H1 (cell line): ENCODE measurements around the gene CHRNA9. TPM values are rescaled to one million over a fixed set of nuclear protein-coding genes. Genes with fewer than 3 reads are reported as not detected.

Experiments used
- CTCF ChIA-PET: fragments of 300-600 bp; sonication (Branson Sonifier 250); formaldehyde crosslinking; loops from one replicate; lab custom pipeline; 2021; ENCODE audit not compliant: partially characterized antibody; lab: Charles Lee
- POLR2A ChIA-PET: fragments of 300-600 bp; sonication (Branson Sonifier 250); formaldehyde crosslinking; loops from one replicate; lab custom pipeline; 2021; ENCODE audit warnings: inconsistent platforms; ENCODE audit not compliant: partially characterized antibody; lab: Charles Lee
- DNase-seq, 2 experiments: peaks; one replicate each; pipeline versions ENCODE4 v3.0.0 to v3.0.0-alpha.2; 2010 to 2022; ENCODE audit warnings: low spot score in 2 of 2, low read depth in 1 of 2, mixed read lengths in 1 of 2
- FAIRE-seq: peaks from 2 replicates; lab custom pipeline; 2011; peaks lifted over from hg19 to GRCh38; lab: Jason Lieb, UNC
- H2AFZ ChIP-seq: 2 replicates; pipeline ENCODE4 v1.8.1; 2012; ENCODE audit warnings: low read length, inconsistent platforms
- H2AK5ac ChIP-seq: 2 replicates; pipeline ENCODE4 v1.6.1; 2013; ENCODE audit warnings: low read depth, low read length
- H2BK120ac ChIP-seq: replicated peaks from 2 replicates; pipeline ENCODE3; 2013; ENCODE audit warnings: low read depth, low read length, inconsistent platforms
- H2BK12ac ChIP-seq: 2 replicates; pipeline ENCODE4 v1.6.1; 2013; ENCODE audit warnings: low read depth, low read length
- H2BK15ac ChIP-seq: 2 replicates; pipeline ENCODE4 v1.6.1; 2013; ENCODE audit warnings: low read length
- H2BK20ac ChIP-seq: 2 replicates; pipeline ENCODE4 v1.6.1; 2013; ENCODE audit warnings: low read length
- H2BK5ac ChIP-seq: 2 replicates; pipeline ENCODE4 v1.6.1; 2013; ENCODE audit warnings: low read depth, low read length
- H3K14ac ChIP-seq: 2 replicates; pipeline ENCODE4 v1.6.1; 2013; ENCODE audit warnings: inconsistent platforms; ENCODE audit not compliant: insufficient read length
- H3K18ac ChIP-seq: 2 replicates; pipeline ENCODE4 v1.6.1; 2013; ENCODE audit warnings: low read length; ENCODE audit errors: extremely low read depth
- H3K23ac ChIP-seq: 2 replicates; pipeline ENCODE4 v1.6.1; 2013; ENCODE audit warnings: inconsistent platforms; ENCODE audit not compliant: insufficient read length
- H3K23me2 ChIP-seq: 2 replicates; pipeline ENCODE4 v1.6.1; 2013; ENCODE audit warnings: low read depth, low read length
- H3K27ac ChIP-seq: 2 replicates; pipeline ENCODE4 v1.6.1; 2011; ENCODE audit warnings: low read depth, low read length, inconsistent platforms
- H3K27me3 ChIP-seq, 4 experiments: replicated peaks in 1 of 4; 1 replicate in 1 of 4; 2 replicates in 3 of 4; pipeline versions ENCODE4 v1.6.1 to v1.8.1; 2011 to 2013; ENCODE audit warnings: low read length in 3 of 4, mild to moderate bottlenecking in 3 of 4, inconsistent platforms in 2 of 4, mixed read lengths in 2 of 4, moderate library complexity in 1 of 4; ENCODE audit not compliant: control insufficient read depth in 3 of 4, insufficient read depth in 3 of 4; ENCODE audit errors: extremely low read depth in 1 of 4
- H3K36me3 ChIP-seq, 4 experiments: 2 replicates each; pipeline versions ENCODE4 v1.6.1 to v1.8.1; 2011 to 2013; ENCODE audit warnings: mild to moderate bottlenecking in 4 of 4, low read length in 3 of 4, moderate library complexity in 2 of 4, control low read depth in 1 of 4, inconsistent platforms in 1 of 4; ENCODE audit not compliant: insufficient read depth in 4 of 4, control insufficient read depth in 2 of 4
- H3K4ac ChIP-seq: replicated peaks from 2 replicates; pipeline ENCODE3; 2013; ENCODE audit warnings: low read length, low read depth, mixed read lengths, inconsistent platforms; ENCODE audit not compliant: insufficient read length
- H3K4me1 ChIP-seq, 4 experiments: replicated peaks in 1 of 4; 1 replicate in 1 of 4; 2 replicates in 3 of 4; pipeline versions ENCODE4 v1.6.1 to v1.8.1; 2011 to 2013; ENCODE audit warnings: low read length in 3 of 4, inconsistent platforms in 2 of 4, mixed read lengths in 1 of 4; ENCODE audit not compliant: insufficient read depth in 4 of 4, control insufficient read depth in 3 of 4
- H3K4me2 ChIP-seq, 2 experiments: 2 replicates each; pipeline versions ENCODE4 v1.6.1 to v1.8.1; 2011 to 2013; ENCODE audit warnings: low read depth in 2 of 2, low read length in 2 of 2, control low read depth in 1 of 2, inconsistent platforms in 1 of 2, mild to moderate bottlenecking in 1 of 2; ENCODE audit not compliant: insufficient read depth in 1 of 2
- H3K4me3 ChIP-seq, 4 experiments: fragments of 200-600, 300-600 bp in 1 of 4; sonication (generic), shearing (Covaris generic), sonication (Bioruptor Twin) in 1 of 4; 2 replicates each; pipeline versions ENCODE4 v1.5.1 to v1.8.1; 2011 to 2016; ENCODE audit warnings: low read length in 4 of 4, low read depth in 3 of 4, control low read depth in 2 of 4, inconsistent platforms in 2 of 4, mild to moderate bottlenecking in 2 of 4, mixed read lengths in 1 of 4, moderate library complexity in 1 of 4; ENCODE audit not compliant: insufficient read depth in 2 of 4; ENCODE audit errors: extremely low read depth in 1 of 4
- H3K56ac ChIP-seq: replicated peaks from 2 replicates; pipeline ENCODE3; 2013; ENCODE audit warnings: low read depth, mild to moderate bottlenecking, mixed read lengths, low read length, inconsistent platforms; ENCODE audit not compliant: insufficient read length
- H3K79me1 ChIP-seq: 2 replicates; pipeline ENCODE4 v1.6.1; 2013; ENCODE audit warnings: low read depth, low read length, control low read depth
- H3K79me2 ChIP-seq, 2 experiments: 2 replicates each; pipeline versions ENCODE4 v1.6.1 to v1.8.1; 2012 to 2013; ENCODE audit warnings: low read length in 2 of 2, mild to moderate bottlenecking in 2 of 2, inconsistent platforms in 1 of 2; ENCODE audit not compliant: insufficient read depth in 2 of 2, control insufficient read depth in 1 of 2
- H3K9ac ChIP-seq, 4 experiments: replicated peaks in 1 of 4; 1 replicate in 1 of 4; 2 replicates in 3 of 4; pipeline versions ENCODE4 v1.6.1 to v1.8.1; 2011 to 2013; ENCODE audit warnings: low read depth in 3 of 4, low read length in 3 of 4, control low read depth in 2 of 4, mild to moderate bottlenecking in 2 of 4, moderate library complexity in 2 of 4, inconsistent platforms in 1 of 4; ENCODE audit errors: extremely low read depth in 1 of 4
- H3K9me3 ChIP-seq, 2 experiments: 2 replicates each; pipeline versions ENCODE4 v1.6.1 to v1.8.1; 2012 to 2013; ENCODE audit warnings: mild to moderate bottlenecking in 2 of 2, moderate library complexity in 2 of 2, control low read depth in 1 of 2, inconsistent platforms in 1 of 2, low read depth in 1 of 2, low read length in 1 of 2, mixed read lengths in 1 of 2; ENCODE audit not compliant: insufficient read depth in 2 of 2
- H4K20me1 ChIP-seq, 2 experiments: replicated peaks in 1 of 2; 2 replicates each; pipeline versions ENCODE3 to v1.8.1; 2011 to 2013; ENCODE audit warnings: inconsistent platforms in 2 of 2, low read length in 2 of 2, mild to moderate bottlenecking in 1 of 2; ENCODE audit not compliant: insufficient read depth in 2 of 2, control insufficient read depth in 1 of 2
- H4K5ac ChIP-seq: 2 replicates; pipeline ENCODE4 v1.6.1; 2013; ENCODE audit warnings: low read length, low read depth, mixed read lengths, inconsistent platforms; ENCODE audit not compliant: insufficient read length
- H4K8ac ChIP-seq: 2 replicates; pipeline ENCODE4 v1.8.0; 2013; ENCODE audit warnings: mild to moderate bottlenecking, moderate library complexity, low read length, inconsistent platforms; ENCODE audit not compliant: insufficient read depth; ENCODE audit errors: extremely low read depth
- H4K91ac ChIP-seq: replicated peaks from 2 replicates; pipeline ENCODE3; 2013; ENCODE audit warnings: low read length, mixed read lengths, inconsistent platforms; ENCODE audit not compliant: insufficient read length
- CHD2 ChIP-seq: IDR thresholded peaks from 2 replicates; pipeline ENCODE4 v1.6.1; 2012; ENCODE audit warnings: low read length, improper control_type of control experiment
- EZH2 ChIP-seq: fragments of 200-600 bp; sonication (generic); IDR thresholded peaks from 2 replicates; pipeline ENCODE4 v1.7.1; 2012; ENCODE audit warnings: low read depth, mild to moderate bottlenecking, moderate library complexity, low read length, inconsistent platforms; ENCODE audit not compliant: severe bottlenecking
- JUND ChIP-seq: IDR thresholded peaks from 2 replicates; pipeline ENCODE4 v1.6.1; 2011; ENCODE audit warnings: mild to moderate bottlenecking, improper control_type of control experiment, low read length
- NRF1 ChIP-seq: IDR thresholded peaks from 2 replicates; pipeline ENCODE4 v1.6.1; 2011; ENCODE audit warnings: mild to moderate bottlenecking, low read depth, low read length, improper control_type of control experiment
- RBBP5 ChIP-seq: IDR thresholded peaks from 2 replicates; pipeline ENCODE4 v1.7.1; 2012; ENCODE audit warnings: low read depth, mild to moderate bottlenecking, inconsistent platforms, low read length, moderate library complexity, borderline replicate concordance
- TAF7 ChIP-seq: optimal IDR thresholded peaks from 2 replicates; pipeline ENCODE3; 2011; ENCODE audit warnings: low read depth, mild to moderate bottlenecking, inconsistent platforms, low read length, moderate library complexity, borderline replicate concordance
- WGBS, 2 experiments: shearing (Covaris generic) in 1 of 2; methylation state at CpG; one replicate each; pipeline versions ENCODE4 v1.1.6 to v1.1.7; 2013 to 2015; ENCODE audit warnings: low lambda C conversion rate in 2 of 2, mixed read lengths in 2 of 2, inconsistent platforms in 1 of 2, low coverage in 1 of 2, missing lambda C conversion rate in 1 of 2; ENCODE audit not compliant: insufficient replicate concordance in 2 of 2, insufficient coverage in 1 of 2, insufficient read length in 1 of 2; ENCODE audit errors: extremely low coverage in 1 of 2, missing lambda C conversion rate in 1 of 2; 5-methylcytosine and 5-hydroxymethylcytosine counted together
- polyA plus RNA-seq, 7 experiments: library from polyadenylated mRNA; depleted of rRNA in 3 of 7; stranded (reverse) in 5 of 7; unstranded in 2 of 7; fragments of >200 nt in 5 of 7; fragments of 200-250 nt in 2 of 7; gene quantifications; 1 replicate in 5 of 7; 2 replicates in 1 of 7; 4 replicates in 1 of 7; pipeline versions ENCODE4 v1.2.1 to v1.2.3, GENCODE V29; 2011 to 2013; ENCODE audit warnings: missing spikeins in 2 of 7, mixed read lengths in 2 of 7
- total RNA-seq: library from RNA; stranded (reverse); fragmentation: NEBNext Ultra II Directional; extraction: Animal tissue kit (Norgen Biotek cat#: 25700); gene quantifications from 2 replicates; pipeline ENCODE4 v1.2.1, GENCODE V29; 2021

Gene CHRNA9
- total and polyA plus RNA-seq, 2 of the 8 experiments (the other 6 are each of a cell fraction or from before 2014, with no cell fraction given): 1.4 to 3.3 TPM

- ChIA-PET POLR2A (no interaction called here), CTCF (interaction anchor here (1.4 to 8.7 kb wide), 3 partner anchors 10 to 22 kb away, joined by 3 to 65 read pairs (median 6); no protein-coding TSS in a partner anchor)
- Histone ChIP-seq H4K20me1 (no peaks in the 10 kb centered on the region), H4K8ac (no peak overlapping the region), H3K56ac (no peak overlapping the region), H3K18ac (no peak overlapping the region), H2BK20ac (no peak overlapping the region), H4K5ac (no peak overlapping the region), H2AFZ (no peak overlapping the region), H3K27ac (no peak overlapping the region), H3K36me3 (no peaks in the 10 kb centered on the region), H2AK5ac (no peak overlapping the region), H3K79me2 (no peaks in the 10 kb centered on the region), H3K4me3 (no peak overlapping the region), H3K27me3 (no peaks in the 10 kb centered on the region), H3K9ac (no peak overlapping the region), H2BK12ac (no peak overlapping the region), H3K4me2 (no peak overlapping the region), H3K9me3 (no peaks in the 10 kb centered on the region), H2BK15ac (no peak overlapping the region), H3K4me1 (peaks cover 6 to 11% (median 8%) of the 10 kb centered on the region in 4 experiments; a peak in 6 of 7 replicates), H3K14ac (no peak overlapping the region), H2BK5ac (no peak overlapping the region), H3K23me2 (no peaks in the 10 kb centered on the region; the same call in 1 of the 2 replicates), H2BK120ac (no peak overlapping the region), H3K4ac (no peak overlapping the region), H3K79me1 (no peaks in the 10 kb centered on the region), H4K91ac (no peak overlapping the region), H3K23ac (no peak overlapping the region)
- no peak for DNase-seq
- TF ChIP-seq RBBP5 (no peak), CHD2 (no peak), TAF7 (no peak), JUND (no peak), NRF1 (no peak), EZH2 (no peak)
- no peak for FAIRE-seq
- 81% methylated on average over 3 of the region's 3 CpGs; no CpG with 5 or more reads in 1 of the 2 experiments for WGBS, 2 experiments
Observed at GRCh38 chr4:40331961-40332360, 3.2 kb upstream of the CHRNA9 start.
